ENCODE results near the gene ENPP6.

The ENPP6 gene

DNA sequence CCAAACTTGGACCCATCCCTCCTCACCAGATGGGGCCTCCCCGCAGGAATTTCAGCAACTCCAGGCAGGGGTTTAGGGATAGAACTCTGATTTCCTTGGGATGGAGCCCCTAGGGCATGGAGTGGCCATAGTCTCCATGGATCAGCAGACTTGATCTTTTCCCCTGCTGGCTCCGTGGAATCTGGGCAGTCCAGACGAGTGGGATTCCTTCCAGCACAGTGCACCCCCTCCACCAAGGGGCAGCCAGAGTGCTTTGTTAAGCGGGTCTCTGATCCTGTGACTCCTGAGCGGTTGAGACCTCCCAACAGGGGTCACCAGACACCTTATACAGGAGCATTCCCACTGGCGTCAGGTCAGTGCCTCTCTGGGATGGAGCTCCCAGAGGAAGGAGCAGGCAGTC, 40.4 kb downstream of the ENPP6 start:
- no peak for DNase-seq (ENCODE audit: low read depth)
- TF ChIP-seq CTCF (conservative IDR thresholded peaks at IDR 0.05; ENCODE audit: low read length), result no peak
- H3K4me3 ChIP-seq (ENCODE audit: low read length), result no peak overlapping the region

DNA sequence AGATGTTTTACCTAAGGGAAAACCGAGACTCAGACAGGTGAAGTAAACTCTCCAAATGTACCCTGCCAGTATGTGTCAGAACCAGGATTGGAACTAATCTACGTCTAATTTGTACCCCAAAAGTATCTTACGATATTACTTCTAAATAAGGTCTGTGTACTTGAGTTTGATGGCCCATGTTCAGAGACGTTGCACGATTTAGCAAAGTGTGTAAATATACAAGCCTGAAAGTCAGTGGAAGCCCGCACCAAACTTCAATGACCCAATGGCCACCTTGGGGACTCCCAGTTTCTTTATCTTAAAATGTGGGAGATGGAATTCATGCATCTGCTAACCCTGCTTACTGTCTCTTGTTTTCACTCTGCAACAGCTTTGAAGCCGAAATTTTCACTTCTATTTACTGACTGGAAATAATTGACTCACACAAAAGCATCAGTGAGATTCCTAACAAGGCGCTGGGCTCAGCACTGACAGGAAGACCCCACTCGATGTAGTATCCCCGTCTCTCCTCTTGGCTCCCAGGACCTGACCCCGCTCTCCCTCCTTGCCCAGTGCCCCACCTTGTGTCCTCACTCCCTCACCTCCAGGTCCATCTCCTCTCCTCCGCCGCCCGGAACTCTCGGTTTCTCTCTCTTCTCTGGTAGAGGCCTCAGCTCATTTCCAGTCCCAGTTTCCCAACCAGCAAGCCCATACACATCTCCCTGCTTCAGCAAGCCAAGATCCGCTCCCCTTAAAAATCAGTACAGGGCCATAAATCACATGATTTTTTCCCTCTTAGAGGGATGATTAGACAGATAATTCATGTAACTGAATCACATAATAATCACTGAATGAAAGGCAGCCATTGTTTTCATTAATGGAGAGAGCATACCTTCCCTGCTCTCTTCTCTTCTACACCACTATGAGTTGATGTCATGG, 42.8 kb downstream of the ENPP6 start:
- TF ChIP-seq CTCF (conservative IDR thresholded peaks at IDR 0.05; ENCODE audit: low read length), result no peak
- no peak for DNase-seq (ENCODE audit: low read depth)
- H3K4me3 ChIP-seq (ENCODE audit: low read length), result no peak overlapping the region

DNA sequence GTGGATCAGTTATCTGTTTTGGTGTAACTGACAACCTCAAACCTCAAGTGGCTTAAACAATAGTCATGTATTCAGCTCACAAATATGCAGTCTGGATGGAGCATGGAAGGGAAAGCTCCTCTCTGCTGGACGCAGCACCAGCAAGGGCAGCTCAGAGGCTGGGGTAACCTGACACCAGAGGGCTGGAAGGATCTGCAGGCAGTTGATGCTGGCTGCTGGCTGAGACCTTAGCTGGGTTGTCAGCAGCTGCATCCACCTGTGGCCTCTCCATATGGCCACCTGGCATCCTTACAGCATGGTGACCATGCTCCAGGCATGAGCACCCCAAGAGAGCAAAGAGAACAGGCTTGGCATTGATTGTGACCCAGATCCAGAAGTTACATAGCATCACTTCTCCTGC, 46.7 kb downstream of the ENPP6 start:
- DNase-seq (ENCODE audit: low read depth), result peak; percentile 29
- no peak overlapping the region for H3K4me3 ChIP-seq (ENCODE audit: low read length)
- no peak for TF ChIP-seq CTCF (conservative IDR thresholded peaks at IDR 0.05; ENCODE audit: low read length)

- no peak for DNase-seq (ENCODE audit: low read depth)
- no peak for TF ChIP-seq CTCF (conservative IDR thresholded peaks at IDR 0.05; ENCODE audit: low read length)
- no peak overlapping the region for H3K4me3 ChIP-seq (ENCODE audit: low read length)
Observed at GRCh38 chr4:184169225-184169867, 48.3 kb downstream of the ENPP6 start.

GRCh38 chr4:184168406-184169019, 49.2 kb downstream of the ENPP6 start:
- peak; percentile 87 for TF ChIP-seq CTCF (conservative IDR thresholded peaks at IDR 0.05; ENCODE audit: low read length)
- peak; percentile 60 for DNase-seq (ENCODE audit: low read depth)
- H3K4me3 ChIP-seq (ENCODE audit: low read length), result no peak overlapping the region

DNA sequence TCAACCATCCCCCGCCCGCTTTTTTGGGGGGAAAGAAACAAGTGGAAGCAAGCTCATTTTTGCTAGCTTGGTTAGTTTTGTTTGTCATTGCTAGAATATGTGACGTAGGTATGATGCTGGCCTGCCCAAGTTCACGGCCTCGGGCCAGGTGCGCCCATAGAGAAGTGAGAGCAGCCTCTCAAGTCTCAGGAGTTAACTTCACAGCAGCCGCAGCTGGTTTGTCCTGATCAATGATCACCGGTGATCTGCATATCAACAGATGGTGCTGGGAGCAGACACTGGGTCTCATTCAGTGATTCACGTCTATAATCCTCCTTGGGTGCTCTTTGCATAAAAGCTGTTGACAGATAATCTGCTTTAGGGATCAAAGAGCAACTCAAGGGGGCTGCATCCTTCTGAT, 50.1 kb downstream of the ENPP6 start:
- TF ChIP-seq CTCF (conservative IDR thresholded peaks at IDR 0.05; ENCODE audit: low read length), result no peak
- H3K4me3 ChIP-seq (ENCODE audit: low read length), result no peak overlapping the region
- no peak for DNase-seq (ENCODE audit: low read depth)
